A549 (cell line): ENCODE data around the gene DLG1.
"Not testable (repeated sequence)": the region's sequence is repeated elsewhere in the genome, so short reads cannot be mapped to it uniquely, and the experiment has no call there.

ENCODE experiments used
- CBX2 ChIP-seq: fragments of 200-600 bp; sonication (generic); IDR thresholded peaks from 2 replicates; pipeline ENCODE4 v1.6.1; 2016; ENCODE audit warnings: low read depth, mild to moderate bottlenecking, borderline replicate concordance
- CEBPB ChIP-seq, 2 experiments: fragments of >200 bp in 1 of 2; sonication (Bioruptor Twin) in 1 of 2; formaldehyde crosslinking in 1 of 2; IDR thresholded peaks; 2 replicates each; pipeline ENCODE4 v1.6.1; 2012 to 2016
- CHD2 ChIP-seq: fragments of 150-350 bp; IDR thresholded peaks from 2 replicates; pipeline ENCODE4 v1.6.1; 2014; ENCODE audit warnings: low read length; ENCODE audit not compliant: partially characterized antibody
- CHD4 ChIP-seq: fragments of 200-600 bp; sonication (generic); IDR thresholded peaks from 2 replicates; pipeline ENCODE4 v1.6.1; 2016; ENCODE audit warnings: antibody characterized with exemption, mild to moderate bottlenecking, borderline replicate concordance
- EP300 ChIP-seq, 2 experiments: fragments of >200 bp; sonication (Bioruptor Twin); formaldehyde crosslinking; IDR thresholded peaks; 2 replicates in 1 of 2; 3 replicates in 1 of 2; pipeline ENCODE4 v1.6.1; 2016 to 2017
- PHF8 ChIP-seq: fragments of 200-600 bp; sonication (generic); IDR thresholded peaks from 2 replicates; pipeline ENCODE4 v1.6.1; 2016; ENCODE audit warnings: low read depth, mild to moderate bottlenecking, antibody characterized with exemption, moderate library complexity, borderline replicate concordance
- POLR2A ChIP-seq: IDR thresholded peaks from 2 replicates; pipeline ENCODE4 v1.6.1; 2012; ENCODE audit warnings: mild to moderate bottlenecking, low read length
- RFX5 ChIP-seq: fragments of 450-650 bp; IDR thresholded peaks from 2 replicates; pipeline ENCODE4 v1.7.1; 2014; ENCODE audit warnings: antibody characterized with exemption, mild to moderate bottlenecking, moderate library complexity
- SREBF2 ChIP-seq: fragments of 450-650 bp; IDR thresholded peaks from 2 replicates; pipeline ENCODE4 v1.6.1; 2014; ENCODE audit warnings: mild to moderate bottlenecking, moderate library complexity
- TF ChIP-seq, protein P1 (sequence below): fragments of >200 bp; sonication (Bioruptor Twin); formaldehyde crosslinking; IDR thresholded peaks from 3 replicates; pipeline ENCODE4 v1.5.1; 2016

DNA sequence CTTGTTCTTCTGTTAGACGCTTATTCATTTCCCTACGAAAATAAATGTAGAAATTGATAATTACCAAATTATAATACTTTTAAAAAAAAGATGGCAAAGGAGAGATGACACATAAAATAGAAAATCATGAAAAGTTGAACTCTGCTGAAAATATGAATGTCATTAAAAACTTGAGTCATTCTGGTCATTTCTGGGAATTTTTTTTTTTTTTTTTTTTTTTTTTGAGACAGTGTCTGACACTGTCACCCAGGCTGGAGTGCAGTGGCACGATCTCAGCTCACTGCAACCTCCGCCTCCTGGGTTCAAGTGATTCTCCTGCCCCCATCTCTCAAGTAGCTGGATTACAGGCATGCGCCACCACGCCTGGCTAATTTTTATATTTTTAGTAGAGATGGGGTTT is 246.8 kb downstream of the DLG1 start:
- not testable (repeated sequence) for TF ChIP-seq CHD2; POLR2A; CEBPB (IDR thresholded peaks at IDR 0.05); RFX5; CBX2; CHD4; PHF8; SREBF2; EP300 (IDR thresholded peaks at IDR 0.05)
- TF ChIP-seq, protein P1, sequence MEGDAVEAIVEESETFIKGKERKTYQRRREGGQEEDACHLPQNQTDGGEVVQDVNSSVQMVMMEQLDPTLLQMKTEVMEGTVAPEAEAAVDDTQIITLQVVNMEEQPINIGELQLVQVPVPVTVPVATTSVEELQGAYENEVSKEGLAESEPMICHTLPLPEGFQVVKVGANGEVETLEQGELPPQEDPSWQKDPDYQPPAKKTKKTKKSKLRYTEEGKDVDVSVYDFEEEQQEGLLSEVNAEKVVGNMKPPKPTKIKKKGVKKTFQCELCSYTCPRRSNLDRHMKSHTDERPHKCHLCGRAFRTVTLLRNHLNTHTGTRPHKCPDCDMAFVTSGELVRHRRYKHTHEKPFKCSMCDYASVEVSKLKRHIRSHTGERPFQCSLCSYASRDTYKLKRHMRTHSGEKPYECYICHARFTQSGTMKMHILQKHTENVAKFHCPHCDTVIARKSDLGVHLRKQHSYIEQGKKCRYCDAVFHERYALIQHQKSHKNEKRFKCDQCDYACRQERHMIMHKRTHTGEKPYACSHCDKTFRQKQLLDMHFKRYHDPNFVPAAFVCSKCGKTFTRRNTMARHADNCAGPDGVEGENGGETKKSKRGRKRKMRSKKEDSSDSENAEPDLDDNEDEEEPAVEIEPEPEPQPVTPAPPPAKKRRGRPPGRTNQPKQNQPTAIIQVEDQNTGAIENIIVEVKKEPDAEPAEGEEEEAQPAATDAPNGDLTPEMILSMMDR = not testable (repeated sequence)
